HUES64 (cell line): ENCODE data around the gene DRD3.

Experiments used
- H3K27ac ChIP-seq: 2 replicates; pipeline ENCODE4 v1.7.0; 2013; ENCODE audit warnings: low read depth, low read length, inconsistent platforms
- H3K27me3 ChIP-seq: 2 replicates; pipeline ENCODE4 v1.6.1; 2013; ENCODE audit warnings: mild to moderate bottlenecking, low read length; ENCODE audit not compliant: insufficient read depth
- H3K36me3 ChIP-seq: 2 replicates; pipeline ENCODE4 v1.6.1; 2013; ENCODE audit warnings: mild to moderate bottlenecking, low read length; ENCODE audit not compliant: insufficient read depth
- H3K4me1 ChIP-seq: 2 replicates; pipeline ENCODE4 v1.6.1; 2013; ENCODE audit warnings: mild to moderate bottlenecking, low read length, moderate library complexity; ENCODE audit not compliant: insufficient read depth
- H3K4me3 ChIP-seq: 2 replicates; pipeline ENCODE4 v1.5.1; 2013; ENCODE audit warnings: mild to moderate bottlenecking, low read length, moderate library complexity
- H3K9ac ChIP-seq: 2 replicates; pipeline ENCODE4 v1.6.1; 2013; ENCODE audit warnings: mild to moderate bottlenecking, low read depth, low read length
- H3K9me3 ChIP-seq: 2 replicates; pipeline ENCODE4 v1.6.1; 2013; ENCODE audit warnings: low read depth, low read length; ENCODE audit not compliant: insufficient read depth
- WGBS: fragments of 150-250, 120-280 bp; methylation state at CpG from one replicate; pipeline ENCODE4 v1.1.7; 2013; ENCODE audit warnings: missing lambda C conversion rate; 5-methylcytosine and 5-hydroxymethylcytosine counted together

Gene DRD3

DNA sequence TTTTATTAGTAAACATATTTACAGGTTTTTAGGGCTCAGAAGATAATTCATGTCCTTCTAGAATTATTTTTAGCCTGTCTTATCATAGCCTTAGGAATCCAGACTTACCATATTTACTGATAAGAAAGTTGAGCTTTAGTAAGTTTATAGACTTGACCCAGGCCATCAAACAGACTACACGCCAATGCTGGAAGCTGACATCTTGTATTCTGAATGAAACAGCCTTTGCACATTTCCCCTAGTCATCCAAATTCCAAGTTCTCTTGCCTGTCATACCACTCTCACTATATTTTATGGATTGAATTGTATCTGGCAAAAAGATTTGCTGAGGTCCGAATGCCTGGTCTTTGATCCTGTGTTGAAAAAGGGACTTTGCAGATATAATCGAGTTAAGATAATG lies 58.6 kb downstream of the DRD3 start:
- Histone ChIP-seq H3K27ac (no peak overlapping the region), H3K9ac (no peak overlapping the region), H3K36me3 (no peaks in the 10 kb centered on the region), H3K4me1 (peaks cover 10% of the 10 kb centered on the region), H3K9me3 (no peaks in the 10 kb centered on the region), H3K27me3 (no peaks in the 10 kb centered on the region), H3K4me3 (no peak overlapping the region)
- WGBS: 94% methylated on average over 3 of the region's 3 CpGs

DNA sequence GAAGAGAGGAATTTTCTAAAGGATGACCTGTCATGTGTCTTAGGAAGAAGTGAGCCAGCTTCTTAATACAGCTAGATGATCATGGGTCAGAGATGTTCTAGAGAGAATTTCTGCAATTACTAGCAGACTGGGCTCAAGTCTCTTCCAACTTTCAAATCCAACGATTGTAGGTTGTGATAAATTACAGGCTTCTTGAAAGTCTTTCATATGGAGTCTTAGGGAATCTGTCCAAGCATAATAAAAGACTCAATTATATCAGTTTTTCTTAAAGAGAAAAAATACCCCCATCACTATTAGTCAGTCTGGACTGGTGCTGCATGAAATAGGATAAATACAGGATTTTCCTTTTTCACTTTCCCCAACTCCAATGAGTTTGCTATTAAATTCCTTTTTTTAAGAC lies 59.1 kb downstream of the DRD3 start:
- H3K4me3 ChIP-seq: no peak overlapping the region
- H3K36me3 ChIP-seq: no peaks in the 10 kb centered on the region
- H3K4me1 ChIP-seq: peaks cover 10% of the 10 kb centered on the region
- WGBS: 100% methylated on average over 1 of the region's 1 CpG
- no peaks in the 10 kb centered on the region for H3K9me3 ChIP-seq
- H3K9ac ChIP-seq: no peak overlapping the region
- no peak overlapping the region for H3K27ac ChIP-seq
- no peaks in the 10 kb centered on the region for H3K27me3 ChIP-seq

DNA sequence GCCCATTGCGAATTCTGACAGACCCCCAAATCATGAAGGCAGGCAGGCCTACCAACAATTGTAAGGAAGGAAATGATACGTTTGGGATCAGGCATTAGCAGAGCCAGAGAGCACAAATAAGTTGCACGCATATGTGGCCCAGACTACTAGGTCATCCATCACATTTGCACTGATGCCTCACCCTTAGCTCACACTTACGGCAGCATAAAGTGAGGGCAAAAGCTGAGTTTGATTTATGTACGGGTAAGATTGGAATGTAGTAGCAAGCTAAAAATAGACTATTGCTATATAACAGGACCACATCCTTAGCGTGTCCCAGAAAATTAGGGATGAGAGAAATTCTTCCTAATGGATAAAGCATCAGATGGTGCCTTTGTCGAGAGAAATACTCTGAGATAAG lies 63.7 kb downstream of the DRD3 start:
- Histone ChIP-seq H3K36me3 (no peaks in the 10 kb centered on the region), H3K9me3 (no peaks in the 10 kb centered on the region), H3K27ac (no peak overlapping the region), H3K9ac (no peak overlapping the region), H3K4me1 (peaks cover 14% of the 10 kb centered on the region), H3K4me3 (no peak overlapping the region), H3K27me3 (no peaks in the 10 kb centered on the region)
- 93% methylated on average over 7 of the region's 7 CpGs for WGBS

DNA sequence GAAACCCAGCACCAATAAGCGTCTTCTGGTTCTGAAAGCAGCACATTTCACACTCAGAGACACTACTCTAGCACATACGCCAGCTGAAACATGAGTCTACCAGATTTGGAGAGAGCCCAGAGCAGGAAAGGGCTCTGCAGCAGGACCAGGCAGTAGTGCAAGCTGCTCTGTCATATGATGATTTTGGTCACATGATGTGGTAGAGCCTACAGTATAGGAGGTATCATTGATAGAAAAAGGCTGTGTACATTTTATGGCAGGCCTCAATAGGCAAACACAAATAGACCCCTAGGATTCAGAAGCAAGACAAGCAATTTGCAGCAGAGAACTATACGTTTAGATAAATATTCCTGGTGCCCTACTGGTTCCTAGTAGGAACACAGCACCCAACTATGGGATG lies 64.1 kb downstream of the DRD3 start:
- Histone ChIP-seq H3K27me3 (no peaks in the 10 kb centered on the region), H3K9ac (no peak overlapping the region), H3K36me3 (no peaks in the 10 kb centered on the region), H3K4me3 (no peak overlapping the region), H3K9me3 (no peaks in the 10 kb centered on the region), H3K27ac (no peak overlapping the region), H3K4me1 (peaks cover 18% of the 10 kb centered on the region)
- 95% methylated on average over 3 of the region's 3 CpGs for WGBS

DNA sequence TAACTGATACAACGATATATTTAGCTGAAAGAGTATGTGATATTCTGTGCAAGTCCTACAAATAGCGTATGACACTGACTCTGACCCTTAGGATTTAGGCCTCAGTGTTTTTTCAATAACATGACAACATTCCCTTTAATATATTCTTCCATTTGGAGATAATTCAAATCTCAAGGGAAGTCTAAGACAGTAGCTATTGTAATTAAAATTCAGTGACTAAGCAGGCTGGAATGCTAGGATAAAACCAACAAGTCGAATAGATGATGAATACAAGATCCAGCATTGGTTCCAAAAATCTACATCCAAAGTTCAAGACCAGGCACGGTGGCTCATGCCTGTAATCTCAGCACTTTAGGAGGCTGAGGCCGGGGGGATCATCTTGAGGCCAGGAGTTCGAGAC lies 66.2 kb downstream of the DRD3 start:
- Histone ChIP-seq H3K27me3 (no peaks in the 10 kb centered on the region), H3K27ac (no peak overlapping the region), H3K4me3 (no peak overlapping the region), H3K9ac (no peak overlapping the region), H3K4me1 (peaks cover 23% of the 10 kb centered on the region), H3K9me3 (no peaks in the 10 kb centered on the region), H3K36me3 (no peaks in the 10 kb centered on the region)
- WGBS: 86% methylated on average over 5 of the region's 6 CpGs

DNA sequence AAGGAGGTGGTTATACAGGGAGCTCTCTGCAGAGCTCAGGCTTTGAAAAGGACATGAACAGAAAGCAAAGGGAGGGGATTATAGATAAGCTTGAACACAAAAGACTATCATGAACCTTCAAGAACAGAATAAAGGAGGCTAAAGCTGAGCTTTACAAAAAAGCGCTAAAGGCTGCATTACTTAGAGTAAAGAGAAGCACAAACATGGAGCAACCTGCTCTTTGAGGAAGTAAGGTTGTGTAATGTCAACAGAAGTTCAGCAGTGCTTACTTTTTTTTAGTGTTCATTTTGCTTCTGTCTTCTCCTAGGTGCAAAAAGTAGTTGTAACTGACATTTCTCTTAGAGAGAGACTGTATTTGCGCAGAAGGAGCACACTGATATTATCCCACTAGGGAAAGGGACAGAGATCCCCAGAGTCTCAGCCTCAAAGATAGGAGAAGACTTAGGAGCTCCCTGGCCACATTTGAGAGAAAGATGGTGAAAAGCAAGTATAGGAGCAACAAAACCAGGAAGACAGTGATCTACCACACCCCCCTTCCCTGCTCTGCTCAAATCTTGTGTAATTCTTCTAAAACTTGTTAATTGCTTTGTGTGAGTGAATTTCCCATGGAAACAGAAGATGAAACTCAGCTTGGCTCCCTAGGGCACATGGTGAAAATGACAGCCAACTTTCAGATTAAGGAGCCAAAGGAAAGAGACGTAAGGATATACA lies 67.6 kb downstream of the DRD3 start:
- Histone ChIP-seq H3K4me1 (peaks cover 23% of the 10 kb centered on the region), H3K9me3 (no peaks in the 10 kb centered on the region), H3K4me3 (no peak overlapping the region), H3K27ac (no peak overlapping the region), H3K27me3 (no peaks in the 10 kb centered on the region), H3K9ac (no peak overlapping the region), H3K36me3 (no peaks in the 10 kb centered on the region)
- WGBS: 89% methylated on average over 3 of the region's 3 CpGs

DNA sequence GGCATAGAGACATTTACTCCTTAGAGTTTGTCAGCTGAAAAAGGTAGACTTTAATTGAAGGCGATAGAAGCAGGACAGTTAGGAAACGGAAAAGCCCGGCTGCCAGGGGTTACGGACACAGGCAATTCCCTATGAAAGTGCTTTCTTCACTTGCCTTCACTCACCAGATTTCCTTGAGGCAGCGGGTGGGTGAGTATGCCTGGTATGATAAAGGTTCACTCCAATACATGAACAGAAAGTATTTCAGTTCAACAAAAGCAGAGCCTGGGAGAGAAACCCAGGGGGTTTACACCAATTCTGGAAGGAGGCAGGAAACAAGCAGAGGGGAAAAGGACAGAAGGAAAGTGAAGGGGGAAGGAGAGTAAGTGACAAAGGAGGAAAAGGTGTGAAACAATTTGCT lies 68.4 kb downstream of the DRD3 start:
- H3K9ac ChIP-seq: no peak overlapping the region
- no peak overlapping the region; the same call in 1 of the 2 replicates for H3K27ac ChIP-seq
- H3K4me3 ChIP-seq: no peak overlapping the region
- WGBS: 52% methylated on average over 4 of the region's 5 CpGs
- H3K27me3 ChIP-seq: no peaks in the 10 kb centered on the region
- H3K4me1 ChIP-seq: peaks cover 23% of the 10 kb centered on the region
- no peaks in the 10 kb centered on the region for H3K9me3 ChIP-seq
- no peaks in the 10 kb centered on the region for H3K36me3 ChIP-seq

DNA sequence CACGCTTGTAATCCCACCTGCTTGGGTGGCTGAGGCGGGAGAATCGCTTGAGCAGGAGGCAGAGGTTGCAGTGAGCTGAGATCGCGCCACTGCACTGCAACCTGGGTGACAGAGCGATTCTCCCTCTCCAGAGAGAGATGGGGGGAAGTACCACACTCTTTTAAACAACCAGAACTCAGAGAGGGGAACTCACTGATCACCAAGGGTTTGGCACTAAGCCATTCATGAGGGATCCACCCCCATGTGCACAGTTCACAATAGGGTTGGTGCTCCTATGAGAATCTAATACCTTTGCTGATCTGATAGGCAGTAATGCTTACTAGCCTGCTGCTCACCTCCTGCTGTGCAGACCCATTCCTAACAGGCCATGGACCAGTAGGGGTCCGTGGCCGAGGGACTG lies 70.7 kb downstream of the DRD3 start:
- WGBS: 95% methylated on average over 8 of the region's 8 CpGs
- no peaks in the 10 kb centered on the region for H3K36me3 ChIP-seq
- no peaks in the 10 kb centered on the region for H3K9me3 ChIP-seq
- no peak overlapping the region for H3K27ac ChIP-seq
- peaks cover 23% of the 10 kb centered on the region for H3K4me1 ChIP-seq
- no peak overlapping the region for H3K9ac ChIP-seq
- no peak overlapping the region for H3K4me3 ChIP-seq
- H3K27me3 ChIP-seq: no peaks in the 10 kb centered on the region

DNA sequence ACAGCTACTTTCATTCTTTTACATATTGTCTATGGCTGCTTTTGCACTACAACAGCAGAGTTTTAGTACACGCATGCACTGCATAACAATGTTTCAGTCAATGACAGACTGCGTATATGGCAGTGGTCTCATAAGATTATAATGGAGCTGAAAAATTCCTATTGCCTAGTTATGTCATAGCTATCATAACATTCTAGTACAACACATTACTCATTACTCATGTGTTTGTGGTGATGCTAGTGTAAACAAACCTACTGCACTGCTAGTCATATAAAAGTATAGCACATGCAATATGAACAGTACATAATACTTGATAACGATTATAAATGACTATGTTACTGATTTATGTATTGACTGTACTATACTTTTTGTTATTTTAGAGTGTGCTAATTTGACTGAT lies 74.4 kb downstream of the DRD3 start:
- WGBS: 100% methylated on average over 2 of the region's 3 CpGs
- Histone ChIP-seq H3K9ac (no peak overlapping the region), H3K36me3 (no peaks in the 10 kb centered on the region), H3K4me1 (peaks cover 6% of the 10 kb centered on the region), H3K9me3 (no peaks in the 10 kb centered on the region), H3K27me3 (no peaks in the 10 kb centered on the region), H3K4me3 (no peak overlapping the region), H3K27ac (no peak overlapping the region)

DNA sequence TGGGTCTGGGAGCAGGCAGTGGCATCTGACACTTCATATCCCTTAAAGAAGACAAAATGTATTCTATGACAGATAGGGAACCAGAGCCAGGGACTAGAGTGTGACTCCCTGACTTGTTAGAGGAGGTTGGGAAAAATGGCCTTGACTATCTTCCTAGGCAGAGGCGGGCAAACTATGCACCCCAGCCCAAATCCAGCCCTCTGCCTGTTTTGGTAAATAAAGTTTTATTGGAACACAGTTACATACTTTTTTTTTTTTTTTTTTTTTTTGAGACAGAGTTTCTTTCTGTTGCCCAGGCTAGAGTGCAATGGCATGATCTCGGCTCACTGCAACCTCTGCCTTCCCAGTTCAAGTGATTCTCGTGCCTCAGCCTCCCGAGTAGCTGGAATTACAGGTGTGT lies 75.0 kb downstream of the DRD3 start:
- no peak overlapping the region for H3K9ac ChIP-seq
- H3K27me3 ChIP-seq: no peaks in the 10 kb centered on the region
- no peak overlapping the region for H3K4me3 ChIP-seq
- no peak overlapping the region for H3K27ac ChIP-seq
- 89% methylated on average over 4 of the region's 4 CpGs for WGBS
- no peaks in the 10 kb centered on the region for H3K36me3 ChIP-seq
- no peaks in the 10 kb centered on the region for H3K9me3 ChIP-seq
- peaks cover 4% of the 10 kb centered on the region; the same call in 1 of the 2 replicates for H3K4me1 ChIP-seq

DNA sequence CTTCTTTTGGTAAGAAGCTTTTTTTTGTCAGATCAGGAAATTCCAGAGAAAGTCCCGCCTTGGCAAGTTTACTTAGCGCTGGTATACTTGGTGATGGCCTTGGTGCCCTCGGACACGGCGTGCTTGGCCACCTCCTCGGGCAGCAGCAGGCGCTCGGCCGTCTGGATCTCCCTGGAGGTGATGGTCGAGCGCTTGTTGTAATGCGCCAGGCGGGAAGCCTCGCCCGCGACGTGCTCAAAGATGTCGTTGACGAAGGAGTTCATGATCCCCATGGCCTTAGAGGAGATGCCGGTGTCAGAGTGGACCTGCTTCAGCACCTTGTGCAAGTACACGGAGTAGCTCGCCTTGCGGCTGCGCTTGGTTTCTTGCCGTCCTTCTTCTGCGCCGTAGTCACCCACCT lies 75.7 kb downstream of the DRD3 start:
- Histone ChIP-seq H3K27me3 (no peaks in the 10 kb centered on the region), H3K36me3 (no peaks in the 10 kb centered on the region), H3K27ac (no peak overlapping the region), H3K4me3 (no peak overlapping the region), H3K9me3 (no peaks in the 10 kb centered on the region), H3K4me1 (peaks cover 4% of the 10 kb centered on the region; the same call in 1 of the 2 replicates), H3K9ac (no peak overlapping the region)
- WGBS: 95% methylated on average over 27 of the region's 27 CpGs

DNA sequence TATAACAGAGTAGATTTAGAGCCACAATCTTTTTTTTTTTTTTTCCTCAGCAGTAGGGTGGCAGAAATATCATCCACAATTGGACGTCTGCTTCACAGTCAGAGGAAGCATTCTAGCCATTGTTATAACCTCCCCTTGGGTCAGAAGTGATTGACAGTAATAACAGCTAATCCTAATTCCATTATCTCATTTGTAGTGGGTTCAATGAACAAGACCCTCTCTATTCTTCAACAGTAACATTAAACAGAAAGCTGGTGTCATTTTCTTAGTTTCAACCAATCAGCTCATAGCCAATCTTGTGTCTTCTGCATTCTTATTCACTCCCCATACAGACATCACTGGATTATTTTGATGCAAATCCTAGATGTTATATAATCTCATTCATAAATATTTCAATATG lies 77.8 kb downstream of the DRD3 start:
- no peak overlapping the region for H3K27ac ChIP-seq
- no peaks in the 10 kb centered on the region for H3K27me3 ChIP-seq
- H3K9ac ChIP-seq: no peak overlapping the region
- no peaks in the 10 kb centered on the region for H3K9me3 ChIP-seq
- H3K4me1 ChIP-seq: peaks cover 4% of the 10 kb centered on the region; the same call in 1 of the 2 replicates
- H3K36me3 ChIP-seq: no peaks in the 10 kb centered on the region
- no peak overlapping the region for H3K4me3 ChIP-seq
- 100% methylated on average over 1 of the region's 1 CpG for WGBS
